Stomach smooth muscle (tissue), 2 donors: ENCODE results near the gene CYP3A7.
"Not testable (repeated sequence)": the region's sequence is repeated elsewhere in the genome, so short reads cannot be mapped to it uniquely, and the experiment has no call there.

Experiments used
- H3K27ac ChIP-seq: one replicate; pipeline ENCODE4 v1.7.0; 2013; ENCODE audit warnings: mild to moderate bottlenecking, low read length, inconsistent platforms
- H3K27me3 ChIP-seq, 2 donors: one replicate each; pipeline ENCODE4 v1.7.0; 2013; ENCODE audit warnings: low read length in 2 of 2; ENCODE audit not compliant: insufficient read depth in 2 of 2, control insufficient read depth in 1 of 2
- H3K36me3 ChIP-seq, 2 donors: one replicate each; pipeline ENCODE4 v1.7.0; 2013; ENCODE audit warnings: low read length in 2 of 2; ENCODE audit not compliant: control insufficient read depth in 2 of 2, insufficient read depth in 2 of 2
- H3K4me1 ChIP-seq: one replicate; pipeline ENCODE4 v1.7.0; 2013; ENCODE audit warnings: low read length; ENCODE audit not compliant: control insufficient read depth, insufficient read depth
- H3K4me3 ChIP-seq, 2 donors: one replicate each; pipeline ENCODE4 v1.7.0; 2013; ENCODE audit warnings: low read length in 2 of 2
- H3K9ac ChIP-seq, 2 donors: one replicate each; pipeline ENCODE4 v1.7.0; 2013; ENCODE audit warnings: low read length in 2 of 2, mild to moderate bottlenecking in 1 of 2
- H3K9me3 ChIP-seq, 2 donors: one replicate each; pipeline ENCODE4 v1.7.0; 2013; ENCODE audit warnings: low read length in 2 of 2; ENCODE audit not compliant: control insufficient read depth in 2 of 2
- donor health status: healthy.
- donor health status: Pancreatic carcinoma.

The CYP3A7 gene

GRCh38 chr7:99665312-99666012 lies 69.5 kb downstream of the CYP3A7 start:
- Histone ChIP-seq H3K36me3 (peaks cover 0 to 7% of the 10 kb centered on the region in 2 donors), H3K4me3 (no peak overlapping the region), H3K27ac (no peak overlapping the region), H3K9me3 (no peaks in the 10 kb centered on the region), H3K4me1 (no peaks in the 10 kb centered on the region), H3K9ac (no peak overlapping the region), H3K27me3 (no peaks in the 10 kb centered on the region)

- not testable (repeated sequence) for H3K9ac ChIP-seq, H3K9me3 ChIP-seq, H3K4me1 ChIP-seq, H3K27me3 ChIP-seq, H3K27ac ChIP-seq, H3K4me3 ChIP-seq, H3K36me3 ChIP-seq
Measured at GRCh38 chr7:99657879-99658278, 77.1 kb downstream of the CYP3A7 start.
